Brain microvascular endothelial cell (primary cell): Measurements from ENCODE around the gene COPZ1.

Experiments
- DNase-seq: peaks from one replicate; pipeline ENCODE4 v3.0.0-alpha.2; 2020
- H3K27ac ChIP-seq: fragments of 250-450 bp; sonication (Bioruptor Pico); 2 replicates; pipeline ENCODE4 v1.5.1; 2020; ENCODE audit warnings: mild to moderate bottlenecking, moderate library complexity
- H3K27me3 ChIP-seq: fragments of 250-450 bp; sonication (Bioruptor Pico); replicated peaks from 2 replicates; pipeline ENCODE4 v1.5.1; 2020; ENCODE audit warnings: mild to moderate bottlenecking
- H3K36me3 ChIP-seq: fragments of 250-450 bp; sonication (Bioruptor Pico); replicated peaks from 2 replicates; pipeline ENCODE4 v1.5.1; 2020; ENCODE audit warnings: mild to moderate bottlenecking
- H3K4me3 ChIP-seq: 2 replicates; pipeline ENCODE4 v1.5.1; 2011; ENCODE audit warnings: low read depth, mild to moderate bottlenecking, control low read depth, low read length, moderate library complexity
- CTCF ChIP-seq: IDR thresholded peaks from 2 replicates; pipeline ENCODE4 v1.5.1; 2011; ENCODE audit warnings: low read depth, mild to moderate bottlenecking, moderate library complexity, low read length, control low read depth, inconsistent platforms; ENCODE audit errors: missing control alignments
- in situ Hi-C: cut with HindIII; loops from 2 replicates; pipeline ENCODE4 v1.10.0; 2017; ENCODE audit warnings: low sequenced_read_pairs, low pct_ligation_motif_present

Gene COPZ1

GRCh38 chr12:54355104-54355815 is 30.3 kb downstream of the COPZ1 start:
- H3K27me3 ChIP-seq, result no peaks in the 10 kb centered on the region
- H3K4me3 ChIP-seq, result no peak overlapping the region
- peaks cover 17% of the 10 kb centered on the region for H3K36me3 ChIP-seq
- peak; percentile 45 for TF ChIP-seq CTCF
- H3K27ac ChIP-seq, result no peak overlapping the region
- in situ Hi-C loops, result no loop called here
- DNase-seq, result no peak

DNA sequence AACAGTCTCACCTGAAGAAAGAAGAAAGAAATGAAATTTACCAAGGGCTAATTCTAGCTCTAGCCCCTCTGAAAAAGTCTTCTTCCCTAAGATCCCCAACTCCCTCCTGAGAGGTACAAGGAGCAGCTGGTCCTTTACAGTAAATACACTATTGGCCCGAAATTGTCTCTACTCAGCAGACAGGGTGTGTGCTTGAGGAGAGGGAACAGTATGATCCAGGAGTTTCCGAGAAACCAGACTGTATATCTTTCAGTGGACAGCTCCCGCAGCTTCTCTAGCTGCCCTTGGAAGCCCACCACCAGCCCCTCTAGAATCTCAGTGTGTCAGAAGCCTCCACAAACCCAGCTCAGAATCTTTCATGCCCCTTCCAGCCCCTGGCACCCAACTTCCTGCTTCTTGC is 31.3 kb downstream of the COPZ1 start:
- no peak for DNase-seq
- Histone ChIP-seq H3K27me3 (no peaks in the 10 kb centered on the region), H3K4me3 (no peak overlapping the region), H3K27ac (no peak overlapping the region), H3K36me3 (peaks cover 8% of the 10 kb centered on the region)
- in situ Hi-C loops, result no loop called here
- TF ChIP-seq CTCF, result no peak

GRCh38 chr12:54356951-54357356 is 32.0 kb downstream of the COPZ1 start:
- no peaks in the 10 kb centered on the region for H3K27me3 ChIP-seq
- in situ Hi-C loops, result no loop called here
- peaks cover under 1% of the 10 kb centered on the region for H3K36me3 ChIP-seq
- no peak for DNase-seq
- no peak overlapping the region for H3K27ac ChIP-seq
- TF ChIP-seq CTCF, result no peak
- no peak overlapping the region for H3K4me3 ChIP-seq

DNA sequence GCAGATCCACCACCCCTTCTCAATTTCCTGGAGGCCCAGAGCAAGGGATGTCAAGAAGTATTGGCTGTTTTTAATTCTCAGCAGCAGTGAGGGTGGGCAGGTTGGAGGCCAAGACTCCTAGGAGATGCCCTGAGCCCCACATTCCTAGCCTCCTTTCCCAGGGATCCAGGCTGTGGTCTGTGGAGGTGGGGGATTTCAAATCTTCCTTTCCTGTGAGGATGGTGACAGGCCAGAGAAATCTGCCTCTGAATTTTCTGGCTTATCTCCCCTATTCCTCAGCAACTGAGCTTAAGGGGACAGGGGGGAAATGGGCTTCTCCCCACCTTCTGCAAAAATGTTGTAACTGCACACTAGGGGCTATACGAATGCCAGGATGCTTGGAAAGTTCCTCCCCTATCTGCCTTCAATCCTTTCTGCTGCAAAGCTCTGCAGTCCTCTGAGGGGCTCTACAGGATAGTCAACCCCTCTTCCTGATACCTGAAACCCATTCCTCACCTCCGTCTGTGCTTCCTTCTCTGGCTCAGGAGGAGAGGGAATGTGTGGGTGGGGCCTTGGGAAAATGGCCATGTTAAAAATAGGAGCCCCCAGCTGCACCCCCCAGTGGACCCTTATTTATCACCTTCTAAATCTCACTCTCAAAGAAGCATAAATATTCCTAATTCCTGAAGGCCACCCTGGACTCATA is 32.7 kb downstream of the COPZ1 start:
- no peaks in the 10 kb centered on the region for H3K36me3 ChIP-seq
- no peaks in the 10 kb centered on the region for H3K27me3 ChIP-seq
- no peak for DNase-seq
- in situ Hi-C loops, result no loop called here
- no peak for TF ChIP-seq CTCF
- no peak overlapping the region for H3K27ac ChIP-seq
- no peak overlapping the region for H3K4me3 ChIP-seq

DNA sequence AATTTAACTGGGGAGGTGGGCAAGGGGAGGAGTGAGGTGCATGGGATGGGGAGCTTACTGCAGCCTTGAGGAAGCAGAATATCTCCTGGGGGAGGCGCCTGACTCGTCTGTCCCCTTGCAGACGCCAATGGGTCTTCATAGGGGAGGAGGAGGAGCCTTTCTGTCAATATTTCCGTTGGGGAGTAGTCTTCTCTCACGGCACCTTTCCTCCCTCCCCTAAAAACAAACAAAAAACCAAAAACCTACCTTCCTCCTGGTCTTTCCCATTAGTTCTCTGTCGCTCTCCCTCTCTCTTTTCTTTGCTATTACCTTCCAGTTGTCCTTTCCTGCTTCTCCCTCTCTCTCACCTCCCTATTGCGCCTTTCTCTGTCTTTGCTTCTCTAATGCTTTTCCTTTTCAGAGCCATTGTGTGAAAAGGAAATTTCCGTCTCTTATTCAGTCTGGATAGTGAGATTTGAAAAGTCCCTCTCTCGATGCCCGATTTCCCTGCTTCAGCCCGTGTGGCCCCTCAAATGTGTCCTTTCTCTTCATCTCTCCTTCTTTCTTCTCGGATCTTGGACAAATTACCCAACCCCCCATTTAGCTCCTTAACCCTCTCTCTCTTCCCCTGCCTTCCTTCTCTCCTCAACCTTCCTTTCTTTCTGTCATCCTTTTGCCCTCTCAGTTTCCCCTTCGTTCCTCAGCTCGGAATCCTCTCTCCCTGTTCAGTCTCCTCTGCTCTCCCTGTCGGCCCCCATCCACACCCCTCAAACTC is 33.4 kb downstream of the COPZ1 start:
- Histone ChIP-seq H3K4me3 (peak overlapping the region; percentile 70), H3K36me3 (no peaks in the 10 kb centered on the region), H3K27me3 (no peaks in the 10 kb centered on the region), H3K27ac (peak overlapping the region; percentile 95)
- TF ChIP-seq CTCF, result no peak
- in situ Hi-C loops, result no loop called here
- DNase-seq, result no peak
